SKM-1 (cell line): ENCODE measurements around the gene PPM1L.

Source experiments
- DNase-seq: peaks from one replicate; lab custom pipeline; 2025; ENCODE audit not compliant: unreplicated experiment; lab: John Stamatoyannopoulos, UW

The PPM1L gene

GRCh38 chr3:161025911-161026310 lies 269.9 kb downstream of the PPM1L start:
- peak; percentile 20 for DNase-seq

- DNase-seq, result no peak
Measured at GRCh38 chr3:161026612-161027510, 270.8 kb downstream of the PPM1L start.

GRCh38 chr3:161028555-161029153 lies 272.6 kb downstream of the PPM1L start:
- DNase-seq, result no peak

GRCh38 chr3:161031134-161031533 lies 275.1 kb downstream of the PPM1L start:
- no peak for DNase-seq

GRCh38 chr3:161034913-161035550 lies 279.0 kb downstream of the PPM1L start:
- peak; percentile 50 for DNase-seq

- DNase-seq, result peak; percentile 89
Measured at GRCh38 chr3:161035711-161036110, 279.7 kb downstream of the PPM1L start.

- DNase-seq, result no peak
Measured at GRCh38 chr3:161038725-161039124, 282.7 kb downstream of the PPM1L start.

GRCh38 chr3:161042023-161042501 lies 286.0 kb downstream of the PPM1L start:
- DNase-seq, result no peak

GRCh38 chr3:161043336-161044035 lies 287.5 kb downstream of the PPM1L start:
- DNase-seq, result no peak

GRCh38 chr3:161049683-161050248 lies 293.7 kb downstream of the PPM1L start:
- DNase-seq, result no peak

GRCh38 chr3:161050935-161051334 lies 294.9 kb downstream of the PPM1L start:
- DNase-seq, result no peak

- no peak for DNase-seq
Measured at GRCh38 chr3:161051856-161052255, 295.8 kb downstream of the PPM1L start.

- DNase-seq, result no peak
Measured at GRCh38 chr3:161054860-161055604, 299.0 kb downstream of the PPM1L start.

GRCh38 chr3:161064413-161064812 lies 308.4 kb downstream of the PPM1L start:
- no peak for DNase-seq

- no peak for DNase-seq
Measured at GRCh38 chr3:161066930-161067329, 310.9 kb downstream of the PPM1L start.

GRCh38 chr3:161067335-161067734 lies 311.3 kb downstream of the PPM1L start:
- DNase-seq, result no peak

- DNase-seq, result no peak
Measured at GRCh38 chr3:161069511-161070251, 313.6 kb downstream of the PPM1L start.

- DNase-seq, result no peak
Measured at GRCh38 chr3:161070252-161070930, 314.4 kb downstream of the PPM1L start.
